GM19239 (cell line): Measurements from ENCODE around the gene AKNA.

Source experiments
- DNase-seq: peaks from one replicate; pipeline ENCODE4 v3.0.0; 2011; ENCODE audit warnings: low spot score; ENCODE audit not compliant: insufficient read length
- FAIRE-seq: peaks from 2 replicates; lab custom pipeline; 2011; peaks lifted over from hg19 to GRCh38; lab: Jason Lieb, UNC

The AKNA gene

DNA sequence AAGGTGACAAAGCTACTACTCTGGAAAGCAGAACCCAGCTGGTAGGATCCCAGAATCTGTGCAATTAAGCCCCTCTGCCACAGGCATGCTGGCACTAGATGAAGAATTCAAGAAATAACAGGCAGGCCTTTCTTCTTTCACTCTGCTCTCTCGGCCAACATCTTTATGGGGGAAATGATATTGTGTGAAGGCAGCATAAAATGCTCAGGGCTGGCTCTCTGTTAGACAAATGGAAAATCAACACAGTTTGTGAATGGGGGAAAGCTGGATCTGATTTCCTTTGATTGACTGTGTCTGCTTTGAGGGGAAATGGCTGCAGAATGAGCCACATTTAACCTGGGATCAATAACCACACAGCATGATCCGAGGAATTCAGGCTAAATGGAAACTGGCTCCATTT lies 29.1 kb upstream of the AKNA start:
- no peak for FAIRE-seq
- no peak for DNase-seq

DNA sequence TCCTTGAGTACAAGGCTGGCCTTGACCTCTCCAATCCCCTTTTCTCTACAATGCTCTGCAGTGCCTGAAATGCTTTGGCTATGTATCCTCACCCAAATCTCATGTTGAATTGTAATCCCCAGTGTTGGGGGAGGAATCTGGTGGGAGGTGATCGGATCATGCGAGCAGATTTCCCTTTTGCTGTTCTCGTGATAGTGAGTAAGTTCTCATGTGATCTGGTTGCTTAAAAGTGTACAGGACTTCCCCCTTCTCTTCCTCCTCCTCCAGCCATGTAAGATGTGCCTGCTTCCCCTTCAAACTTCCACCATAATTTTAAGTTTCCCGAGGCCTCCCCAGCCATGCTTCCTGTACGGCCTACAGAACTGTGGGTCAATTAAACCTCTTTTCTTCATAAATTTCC lies 28.5 kb upstream of the AKNA start:
- DNase-seq (no peak), FAIRE-seq (no peak)

DNA sequence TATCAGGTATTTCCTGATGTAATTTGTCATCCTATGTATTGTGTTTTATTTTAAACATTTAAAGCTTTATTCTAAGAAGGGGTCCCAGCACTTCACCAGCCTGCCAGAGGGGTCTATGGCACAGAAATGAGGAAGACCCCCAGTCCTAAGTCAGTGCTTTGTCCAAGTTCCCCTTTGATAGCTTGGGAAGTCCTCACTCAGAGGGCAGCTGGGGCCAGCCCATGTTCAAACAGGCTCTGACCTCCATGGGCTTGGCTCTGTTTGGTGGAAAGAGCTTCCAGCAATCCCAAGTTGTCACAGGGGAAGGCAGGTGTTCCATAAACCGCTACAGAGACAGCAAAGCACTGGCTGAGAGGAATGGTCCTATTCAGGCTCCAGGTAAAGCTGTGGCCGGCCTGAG lies 26.6 kb upstream of the AKNA start:
- no peak for FAIRE-seq
- no peak for DNase-seq

DNA sequence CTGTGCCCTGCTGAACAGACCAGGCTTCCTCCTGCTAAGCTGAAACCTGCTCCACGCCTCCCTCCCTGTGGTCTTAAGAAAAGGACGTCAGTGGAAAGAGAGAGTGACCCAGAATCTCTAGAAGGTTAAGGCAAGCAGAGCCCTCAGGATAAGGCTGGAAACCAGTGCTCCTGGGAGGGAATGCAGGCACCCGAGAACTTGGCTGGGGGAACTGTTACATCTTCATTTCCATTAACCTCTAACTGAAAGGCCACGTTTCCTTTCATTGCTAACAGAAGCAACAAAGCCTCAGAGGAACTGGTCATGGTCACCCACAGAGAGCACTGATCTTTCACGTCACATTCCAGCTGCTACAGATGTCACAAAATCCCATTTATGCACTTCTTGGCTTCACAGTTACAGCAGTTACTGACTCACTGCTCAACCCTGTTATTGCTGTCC lies 26.1 kb upstream of the AKNA start:
- DNase-seq (no peak), FAIRE-seq (no peak)

DNA sequence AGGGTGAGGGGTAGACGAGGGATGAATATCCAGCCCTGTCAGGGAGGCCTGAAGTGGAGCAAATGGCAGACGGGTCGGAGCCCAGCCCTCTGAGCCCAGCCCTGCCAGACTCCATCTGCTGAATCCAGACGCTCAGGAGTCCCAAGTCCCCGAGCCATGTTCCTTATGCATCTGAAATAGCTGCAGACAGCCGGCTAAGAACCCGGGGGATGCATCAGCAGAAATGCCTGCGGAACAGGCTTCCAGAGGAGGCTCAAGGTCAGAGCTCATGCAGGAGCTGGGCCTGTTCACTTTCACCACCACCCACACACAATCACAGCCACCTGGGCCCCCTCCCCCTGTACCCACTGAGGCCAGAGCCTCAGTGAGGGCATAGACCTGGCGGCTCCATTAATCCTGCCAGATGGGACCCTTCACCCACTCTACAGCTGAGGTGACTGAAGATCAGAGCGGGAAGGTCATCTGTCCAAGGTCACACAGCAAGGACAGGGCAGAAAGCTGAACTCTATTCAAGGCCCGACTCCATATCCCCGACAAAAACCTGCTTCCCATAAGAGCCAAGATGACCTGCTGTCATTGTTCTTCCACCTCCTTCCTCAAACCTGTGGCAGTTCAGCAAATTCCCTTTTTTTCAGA lies 24.4 kb upstream of the AKNA start:
- FAIRE-seq (no peak), DNase-seq (no peak)

DNA sequence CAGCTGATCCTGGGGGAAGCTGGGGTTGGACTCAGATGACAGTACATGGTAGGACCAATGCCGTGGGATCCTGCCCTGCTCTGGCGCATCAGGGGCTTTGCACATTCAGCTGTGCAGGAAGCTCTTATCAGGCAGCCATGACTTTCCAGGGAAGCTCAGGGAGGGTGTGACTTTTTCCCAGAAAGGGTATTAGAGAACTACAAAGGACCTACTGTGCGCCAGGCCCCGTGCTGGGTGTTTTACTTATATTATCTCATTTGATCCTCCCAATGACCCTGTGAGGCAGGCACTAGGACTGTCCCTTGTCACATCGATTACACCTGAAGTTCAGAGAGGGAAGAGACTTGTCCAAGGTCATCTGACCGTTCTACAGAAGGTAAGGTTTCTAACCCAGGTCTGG lies 23.7 kb upstream of the AKNA start:
- FAIRE-seq = no peak
- DNase-seq = no peak

DNA sequence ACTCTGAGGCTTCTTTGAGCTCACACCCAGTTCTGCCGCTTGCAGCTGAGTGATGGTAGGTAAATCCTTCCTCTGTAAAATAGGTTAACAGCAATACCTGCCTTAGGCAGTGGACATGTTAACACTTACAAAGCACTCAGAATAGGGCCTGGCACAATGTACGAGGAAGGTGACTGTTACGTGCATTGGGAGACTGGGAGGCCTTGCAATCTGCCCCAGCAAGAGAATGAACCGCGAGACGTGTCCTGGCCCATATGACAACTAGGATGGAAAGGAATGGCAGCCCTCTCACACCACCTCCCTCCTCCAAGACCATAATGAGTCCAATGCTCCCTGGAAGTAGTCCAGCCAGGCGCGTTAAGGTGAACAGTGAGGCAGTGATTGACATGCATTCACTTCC lies 23.1 kb upstream of the AKNA start:
- FAIRE-seq (no peak), DNase-seq (no peak)

DNA sequence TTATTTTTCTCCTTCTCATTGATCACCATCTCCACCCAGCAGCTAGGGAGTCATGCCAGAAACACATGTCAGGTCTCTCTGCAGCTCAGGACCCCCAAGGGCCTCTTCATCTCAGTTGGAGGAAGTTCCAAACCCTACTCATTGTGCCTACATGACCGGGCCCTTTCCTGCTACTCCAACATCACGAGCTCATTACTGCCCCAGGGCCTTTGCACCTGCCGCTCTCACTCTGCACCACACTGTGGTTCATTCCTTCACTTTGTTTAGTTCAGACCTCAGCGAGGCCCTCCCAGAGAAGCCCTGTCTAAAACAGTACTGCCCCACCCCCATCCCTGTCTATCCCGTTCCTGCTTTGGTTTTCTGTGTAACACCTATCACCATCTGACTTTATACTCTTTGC lies 22.1 kb upstream of the AKNA start:
- FAIRE-seq = no peak
- DNase-seq = no peak

DNA sequence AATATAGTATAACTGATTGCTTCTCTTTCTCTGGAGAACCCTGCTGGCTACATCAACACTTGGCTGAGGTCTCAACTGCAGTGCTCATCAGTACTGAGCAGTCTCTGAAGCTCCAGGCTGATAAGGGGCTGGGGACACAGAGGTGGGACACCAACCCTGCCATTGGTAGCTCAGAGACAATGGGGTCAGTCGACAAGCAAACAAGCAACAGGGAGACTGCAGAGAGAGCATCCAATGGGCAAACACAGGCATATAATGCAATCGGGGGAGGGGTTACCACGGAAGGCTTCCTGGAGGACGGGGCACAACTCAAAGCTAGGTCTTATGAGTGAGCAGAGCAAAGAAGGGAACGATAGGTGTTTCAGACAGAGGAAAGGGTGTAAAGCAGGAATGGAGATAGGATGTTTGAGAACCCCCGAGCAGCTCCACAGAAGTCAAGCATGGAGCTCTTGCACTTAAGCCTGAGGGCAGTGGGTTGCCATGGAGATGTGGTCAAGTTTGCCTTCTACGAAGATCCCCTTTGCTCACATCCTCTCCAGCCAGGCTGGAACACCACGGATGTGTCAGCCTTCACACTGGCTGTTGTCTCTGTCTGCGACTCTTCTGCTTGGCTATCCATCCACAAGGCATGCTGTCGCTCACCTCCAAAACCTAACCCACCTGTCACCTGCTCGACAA lies 21.5 kb upstream of the AKNA start:
- no peak for DNase-seq
- FAIRE-seq = no peak

DNA sequence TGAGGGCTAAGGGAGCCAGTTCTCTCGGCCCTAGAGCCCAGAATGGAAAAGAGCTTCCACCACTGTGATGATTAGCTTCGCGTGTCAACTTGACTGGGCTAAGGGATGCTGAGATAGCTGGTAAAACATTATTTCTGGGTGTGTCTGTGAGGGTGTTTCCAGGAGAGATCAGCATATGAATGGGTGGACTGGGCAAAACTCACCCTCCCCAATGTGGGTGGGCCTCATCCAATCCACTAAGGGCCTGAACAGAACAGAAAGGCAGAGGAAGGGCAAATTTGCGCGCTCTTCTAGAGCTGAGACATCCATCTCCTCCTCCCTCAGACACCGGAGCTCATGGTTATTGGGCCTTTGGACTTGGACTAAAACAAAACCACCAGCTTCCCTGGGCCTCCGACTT lies 20.9 kb upstream of the AKNA start:
- FAIRE-seq = no peak
- no peak for DNase-seq

DNA sequence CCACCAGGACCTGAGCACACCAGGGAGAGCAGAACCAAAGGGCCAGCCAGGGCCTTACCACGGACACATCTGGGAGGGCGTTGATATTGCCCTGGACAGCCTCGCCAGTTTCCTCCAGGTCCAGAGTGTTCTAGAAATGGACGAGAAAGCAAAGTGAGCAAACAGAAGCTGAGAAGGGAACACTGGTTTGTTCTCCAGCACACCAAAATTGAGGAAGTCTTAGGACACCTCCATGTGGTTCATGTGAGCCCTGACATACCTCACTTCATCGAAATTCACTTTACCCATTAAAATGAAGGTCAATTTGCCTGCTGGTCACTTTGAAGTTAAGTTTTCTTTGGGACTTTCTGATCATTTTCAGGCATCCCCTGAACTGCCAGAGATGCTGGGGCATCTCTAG lies 20.1 kb upstream of the AKNA start:
- no peak for DNase-seq
- no peak for FAIRE-seq

DNA sequence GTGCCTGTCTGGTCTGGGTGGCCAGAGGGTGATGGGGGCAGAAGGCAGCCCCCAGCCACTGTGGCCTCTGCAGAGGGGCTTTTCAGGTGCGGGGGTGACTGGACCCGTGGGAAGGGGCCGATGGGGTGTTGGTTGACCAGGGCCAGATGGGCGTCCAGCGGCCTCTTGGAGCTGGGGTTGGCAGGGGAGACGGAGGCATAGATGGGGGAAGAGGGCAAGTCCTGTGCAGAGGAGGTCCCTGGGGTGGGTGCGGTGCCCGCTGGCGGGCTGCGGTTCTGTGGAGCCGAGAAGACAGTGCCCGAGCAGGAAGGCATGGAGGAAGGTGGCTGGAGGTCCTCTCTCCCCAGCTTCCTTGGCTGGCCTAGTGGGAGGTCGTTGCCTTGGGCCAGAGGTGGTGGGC lies 18.7 kb upstream of the AKNA start:
- DNase-seq = no peak
- no peak for FAIRE-seq

DNA sequence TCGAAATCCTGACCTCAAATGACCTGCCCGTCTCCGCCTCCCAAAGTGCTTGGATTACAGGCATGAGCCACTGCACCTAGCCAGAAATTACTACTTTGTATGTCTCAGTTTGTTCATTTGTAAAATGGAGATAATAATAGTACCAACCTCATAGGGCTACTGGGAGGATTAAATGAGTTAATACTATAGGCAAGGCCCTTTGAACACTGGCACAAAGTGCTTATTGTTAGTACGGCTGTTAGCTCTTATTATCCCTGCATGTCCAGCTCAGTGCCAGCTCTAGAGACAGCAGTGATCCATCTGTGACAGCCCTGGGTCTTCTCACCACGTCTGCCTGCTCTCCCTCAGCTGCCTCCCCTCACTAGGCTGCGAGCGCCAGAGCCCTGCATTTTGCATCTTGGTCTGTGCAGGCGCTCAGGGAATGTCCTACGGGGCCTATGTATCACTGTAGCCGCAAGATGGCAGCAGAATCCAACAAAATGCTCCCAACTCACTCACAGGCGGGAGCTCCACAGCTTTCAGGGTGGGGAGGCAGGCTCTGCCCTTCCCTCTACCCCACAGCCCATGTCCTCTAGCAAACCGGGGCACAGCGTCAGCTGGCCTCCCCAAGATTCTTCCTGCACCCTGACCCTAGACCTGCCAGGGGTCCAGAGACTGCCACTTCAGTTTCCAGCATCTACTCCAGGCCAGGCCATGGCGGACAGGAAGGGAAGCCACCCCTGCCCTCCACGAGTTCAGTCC lies 17.7 kb upstream of the AKNA start:
- FAIRE-seq = peak; percentile 94
- peak; percentile 85 for DNase-seq

DNA sequence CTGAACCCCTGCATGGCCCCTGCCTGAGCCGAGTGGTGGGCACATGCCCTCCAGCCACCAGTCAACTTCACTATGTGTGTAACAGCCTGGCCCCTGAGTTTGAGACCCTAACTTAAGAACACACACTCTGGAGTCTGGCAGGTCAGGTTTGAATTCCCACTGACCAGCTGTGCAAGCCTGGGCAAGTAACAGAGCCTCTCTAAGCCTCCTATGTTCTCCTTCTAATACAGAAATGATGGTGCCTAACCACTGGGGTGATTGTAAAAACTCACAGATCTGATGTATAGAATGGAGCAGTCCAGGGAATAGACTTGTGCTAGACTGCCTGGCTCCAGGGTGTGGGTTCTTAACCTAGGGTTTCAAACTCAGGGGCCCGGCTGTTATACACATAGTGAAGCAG lies 16.7 kb upstream of the AKNA start:
- DNase-seq (no peak), FAIRE-seq (no peak)

DNA sequence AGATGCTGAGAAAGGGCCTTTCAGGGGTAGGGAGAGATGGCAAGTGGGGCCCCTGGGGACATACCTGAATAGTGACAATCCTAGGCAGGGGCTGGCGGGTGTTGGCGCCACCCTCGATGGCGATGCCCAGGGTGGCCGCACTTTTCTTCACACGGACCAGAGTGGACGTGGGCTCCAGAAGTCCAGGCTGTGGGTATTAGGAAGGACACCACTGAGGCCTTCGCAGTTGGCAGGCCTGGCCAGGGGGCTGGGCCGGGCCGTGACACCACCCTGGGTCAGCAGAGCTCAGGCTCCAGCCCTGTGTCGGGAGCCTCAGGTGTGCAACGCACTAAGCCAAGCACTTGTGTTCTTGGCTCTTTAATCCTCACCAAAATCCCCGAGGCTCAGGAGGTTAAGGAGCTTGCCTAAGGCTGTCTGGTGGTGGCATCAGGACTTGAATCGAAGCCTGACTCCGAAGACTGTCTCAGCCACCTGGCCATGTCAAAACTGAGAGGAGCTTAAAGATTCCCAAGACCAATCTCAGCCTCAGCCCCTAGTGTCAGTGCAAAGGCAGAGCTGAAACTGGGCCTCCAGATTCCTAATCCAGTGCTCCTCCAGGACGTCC lies 15.5 kb upstream of the AKNA start:
- FAIRE-seq (no peak), DNase-seq (no peak)

DNA sequence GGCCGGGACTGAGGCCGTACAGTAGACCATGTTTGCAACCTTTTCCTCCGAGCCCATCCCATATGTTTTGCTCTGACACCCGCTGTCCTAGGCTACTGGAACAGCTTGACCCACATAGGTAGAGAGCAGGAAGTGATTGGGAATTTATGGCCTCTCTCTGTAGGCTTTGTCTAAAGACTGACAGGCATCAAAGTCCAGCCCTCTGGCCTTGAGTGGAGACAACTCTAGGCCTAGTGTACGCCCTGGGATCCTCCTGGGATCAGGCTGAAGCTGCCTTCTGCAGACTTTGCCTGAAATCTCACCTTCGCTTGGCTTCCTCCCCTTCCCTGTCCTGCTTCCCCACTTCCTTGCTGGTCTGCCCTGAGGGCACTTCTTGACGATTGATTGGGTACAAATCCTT lies 13.6 kb upstream of the AKNA start:
- DNase-seq = no peak
- FAIRE-seq = no peak

DNA sequence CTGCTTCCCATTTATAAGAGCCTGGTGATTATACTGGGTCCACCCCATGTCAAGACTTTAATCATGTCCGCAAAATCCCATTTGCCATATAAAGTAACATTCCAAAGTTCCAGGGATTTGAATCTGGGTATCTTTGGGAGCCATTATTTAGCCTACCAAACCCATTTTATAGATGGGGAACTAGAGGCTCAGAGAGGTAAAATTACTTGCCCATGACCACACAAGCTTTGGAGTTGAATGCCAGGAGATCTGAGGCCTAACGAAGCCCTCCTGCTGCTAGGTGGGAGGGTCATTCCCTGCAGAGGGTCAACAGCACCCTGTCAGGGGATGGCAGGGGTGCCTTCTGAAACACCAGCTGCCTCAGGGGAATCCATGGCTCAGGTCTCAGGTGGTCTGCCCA lies 13.0 kb upstream of the AKNA start:
- no peak for DNase-seq
- FAIRE-seq = no peak

DNA sequence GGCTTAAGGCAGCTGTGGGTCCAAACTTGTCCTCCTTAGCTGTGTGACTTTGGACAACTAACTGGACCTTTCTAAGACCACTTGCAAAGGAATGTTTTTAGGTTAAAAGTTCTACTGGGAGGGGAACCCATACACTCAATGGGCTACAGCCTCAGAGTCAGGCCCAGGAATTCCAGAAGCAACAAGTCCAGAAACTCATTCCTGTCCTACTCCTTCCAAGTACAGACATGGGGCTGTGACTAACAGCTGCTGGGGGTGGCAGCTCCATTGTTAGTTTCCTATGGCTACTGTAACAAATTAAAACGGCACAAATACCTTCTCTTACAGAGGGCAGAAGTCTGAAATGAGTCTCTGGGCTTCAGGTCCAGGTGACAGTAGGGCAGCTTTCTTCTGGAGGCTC lies 12.4 kb upstream of the AKNA start:
- no peak for FAIRE-seq
- DNase-seq = no peak

DNA sequence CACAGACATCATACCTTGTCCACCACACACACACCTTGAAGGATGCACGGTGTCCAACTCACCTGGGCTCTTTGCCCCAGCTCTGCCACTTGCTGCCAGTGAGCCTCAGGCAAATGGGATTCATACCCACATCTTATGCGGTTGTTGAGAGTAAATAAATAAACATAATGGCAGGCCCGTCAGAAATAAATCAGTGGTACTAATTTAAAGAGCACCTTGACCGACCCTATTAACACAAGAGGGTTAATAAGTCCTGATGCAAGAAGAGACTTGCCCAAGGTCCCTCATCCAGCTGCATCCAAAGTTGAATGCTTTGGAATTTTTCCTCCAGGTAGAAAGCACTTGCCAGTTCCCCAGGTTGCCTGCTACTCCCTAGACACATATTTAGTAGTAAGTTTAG lies 11.6 kb upstream of the AKNA start:
- no peak for FAIRE-seq
- DNase-seq = no peak

DNA sequence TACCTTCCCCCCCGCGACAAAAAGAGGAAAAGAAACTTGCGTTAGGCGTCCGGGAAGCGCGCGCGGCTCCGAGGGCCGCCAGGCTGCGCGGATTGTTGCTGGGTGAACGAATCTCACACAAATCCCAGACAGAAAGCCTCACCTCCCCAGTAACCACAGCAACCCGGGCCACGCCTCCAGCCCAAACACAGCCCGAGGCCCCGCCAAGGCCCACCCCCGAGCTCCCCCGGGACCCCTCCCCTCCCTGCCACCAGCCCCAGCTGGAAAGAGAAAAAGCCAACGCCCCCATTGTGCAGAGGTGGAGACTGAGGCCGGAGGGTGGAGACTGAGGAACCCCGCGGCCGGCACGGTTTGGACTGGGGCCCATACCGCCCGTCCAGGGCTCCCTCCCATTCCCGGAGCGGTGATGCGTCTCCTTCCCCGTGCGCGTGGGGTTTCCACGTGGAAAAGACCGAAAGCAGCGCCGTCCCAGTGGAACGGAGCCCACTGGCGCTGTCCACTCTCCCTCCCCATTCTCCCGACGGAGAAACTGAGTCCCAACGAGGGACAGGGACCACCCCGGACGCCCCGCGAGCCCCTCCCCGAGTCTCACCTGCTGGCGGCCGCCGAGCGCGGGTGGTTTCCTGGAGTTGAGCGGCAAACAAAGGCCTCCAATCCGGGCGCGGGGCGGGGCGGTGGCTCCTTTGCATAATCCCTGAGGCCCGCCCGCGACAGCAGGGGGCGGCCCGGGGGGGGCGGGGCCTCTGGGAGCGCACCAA lies 10.2 kb upstream of the AKNA start:
- peak; percentile 92 for DNase-seq
- FAIRE-seq = peak; percentile 83
